ENCODE measurements around the gene HLA-DPB1. TPM values are rescaled to one million over a fixed set of nuclear protein-coding genes. Genes with fewer than 3 reads are reported as not detected.

The HLA-DPB1 gene
- total and polyA plus RNA-seq, 9 of the 15 experiments (the other 6 are each of a cell fraction or from before 2014, with no cell fraction given), result 0.07 to 1.2 (median 0.51) TPM

GRCh38 chr6:33123732-33124524 lies 48.1 kb downstream of the HLA-DPB1 start (continued):
- TF ChIP-seq, protein P1, sequence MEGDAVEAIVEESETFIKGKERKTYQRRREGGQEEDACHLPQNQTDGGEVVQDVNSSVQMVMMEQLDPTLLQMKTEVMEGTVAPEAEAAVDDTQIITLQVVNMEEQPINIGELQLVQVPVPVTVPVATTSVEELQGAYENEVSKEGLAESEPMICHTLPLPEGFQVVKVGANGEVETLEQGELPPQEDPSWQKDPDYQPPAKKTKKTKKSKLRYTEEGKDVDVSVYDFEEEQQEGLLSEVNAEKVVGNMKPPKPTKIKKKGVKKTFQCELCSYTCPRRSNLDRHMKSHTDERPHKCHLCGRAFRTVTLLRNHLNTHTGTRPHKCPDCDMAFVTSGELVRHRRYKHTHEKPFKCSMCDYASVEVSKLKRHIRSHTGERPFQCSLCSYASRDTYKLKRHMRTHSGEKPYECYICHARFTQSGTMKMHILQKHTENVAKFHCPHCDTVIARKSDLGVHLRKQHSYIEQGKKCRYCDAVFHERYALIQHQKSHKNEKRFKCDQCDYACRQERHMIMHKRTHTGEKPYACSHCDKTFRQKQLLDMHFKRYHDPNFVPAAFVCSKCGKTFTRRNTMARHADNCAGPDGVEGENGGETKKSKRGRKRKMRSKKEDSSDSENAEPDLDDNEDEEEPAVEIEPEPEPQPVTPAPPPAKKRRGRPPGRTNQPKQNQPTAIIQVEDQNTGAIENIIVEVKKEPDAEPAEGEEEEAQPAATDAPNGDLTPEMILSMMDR (IDR thresholded peaks at IDR 0.05 in 2 of 3, conservative IDR thresholded peaks at IDR 0.05 in 1 of 3; ENCODE audit: insufficient read depth in 2 of 3, low read depth in 1 of 3, low read length in 3 of 3), result peak; percentile 82 to 96 (median 89)
- TF ChIP-seq REST (IDR thresholded peaks at IDR 0.05; ENCODE audit: borderline replicate concordance) (peak; percentile 89), REST (CRISPR knock-in tag; IDR thresholded peaks at IDR 0.05; ENCODE audit: low read depth) (no peak), KLF16 (IDR thresholded peaks at IDR 0.05) (0 out of 2 replicates have a peak, but pooled peaks have one; percentile 45), RB1 (IDR thresholded peaks at IDR 0.05; ENCODE audit: low read depth) (peak; percentile 63; the same call in 1 of the 2 replicates), MBD1 (CRISPR knock-in tag; IDR thresholded peaks at IDR 0.05) (0 out of 2 replicates have a peak, but pooled peaks have one; percentile 79), RCOR1 (IDR thresholded peaks at IDR 0.05; ENCODE audit: borderline replicate concordance in 1 of 2, low read depth in 2 of 2, low read length in 2 of 2) (peak; percentile 28 to 50; a peak in 1 of 4 replicates), SMC3 (conservative IDR thresholded peaks at IDR 0.05; ENCODE audit: insufficient read depth, low read depth, low read length) (peak; percentile 89), MYC (IDR thresholded peaks at IDR 0.05; ENCODE audit: low read depth, low read length) (peak; percentile 87), MYC (CRISPR knock-in tag; IDR thresholded peaks at IDR 0.05; ENCODE audit: borderline replicate concordance, low read depth) (no peak)
- TF ChIP-seq, protein P2, sequence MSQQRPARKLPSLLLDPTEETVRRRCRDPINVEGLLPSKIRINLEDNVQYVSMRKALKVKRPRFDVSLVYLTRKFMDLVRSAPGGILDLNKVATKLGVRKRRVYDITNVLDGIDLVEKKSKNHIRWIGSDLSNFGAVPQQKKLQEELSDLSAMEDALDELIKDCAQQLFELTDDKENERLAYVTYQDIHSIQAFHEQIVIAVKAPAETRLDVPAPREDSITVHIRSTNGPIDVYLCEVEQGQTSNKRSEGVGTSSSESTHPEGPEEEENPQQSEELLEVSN (IDR thresholded peaks at IDR 0.05; ENCODE audit: borderline replicate concordance in 1 of 2, extremely low read depth in 1 of 2, insufficient read depth in 1 of 2, insufficient read length in 1 of 2, low read depth in 1 of 2, low read length in 1 of 2, poor library complexity in 1 of 2, severe bottlenecking in 1 of 2), result peak in 1 of 2 experiments; percentile 45

Measured in K562 (cell line).